ENCODE data around the gene CNNM1. TPM values are rescaled to one million over a fixed set of nuclear protein-coding genes. Genes with fewer than 3 reads are reported as not detected.

The CNNM1 gene
- total and polyA plus RNA-seq, 2 donors (not counting 1 experiment from before 2014, with no cell fraction given): not detected

GRCh38 chr10:99326871-99327270 lies 2.3 kb upstream of the CNNM1 start:
- Histone ChIP-seq H3K27ac (ENCODE audit: low read length in 2 of 2) (no peak overlapping the region), H3K4me3 (ENCODE audit: control extremely low read depth in 1 of 5, extremely low read depth in 1 of 5, insufficient read depth in 1 of 5, low read depth in 2 of 5, low read length in 4 of 5) (no peak overlapping the region), H3K36me3 (replicated peaks in 1 of 2; ENCODE audit: control extremely low read depth in 1 of 2, control insufficient read depth in 1 of 2, extremely low read depth in 1 of 2, insufficient read depth in 2 of 2, low read length in 1 of 2) (no peaks in the 10 kb centered on the region), H3K27me3 (replicated peaks in 1 of 4; ENCODE audit: control extremely low read depth in 1 of 4, control insufficient read depth in 3 of 4, insufficient read depth in 4 of 4, low read length in 3 of 4) (peaks cover 0 to 29% (median 16%) of the 10 kb centered on the region in 4 experiments), H3K4me1 (ENCODE audit: control insufficient read depth in 2 of 2, insufficient read depth in 2 of 2, low read length in 2 of 2) (peaks cover 10 to 11% of the 10 kb centered on the region in 2 donors), H3K9ac (ENCODE audit: low read length) (no peak overlapping the region), H3K79me2 (ENCODE audit: control insufficient read depth, insufficient read depth, low read length) (no peaks in the 10 kb centered on the region), H3K4me2 (replicated peaks; ENCODE audit: low read depth, low read length, poor library complexity, severe bottlenecking) (no peak overlapping the region), H2AFZ (ENCODE audit: insufficient read depth, low read depth, low read length, poor library complexity, severe bottlenecking) (no peak overlapping the region), H3K9me3 (ENCODE audit: control extremely low read depth in 1 of 3, control insufficient read depth in 2 of 3, insufficient read depth in 1 of 3, low read length in 2 of 3) (peaks cover 0 to 20% (median 0%) of the 10 kb centered on the region in 3 donors), H4K20me1 (ENCODE audit: control insufficient read depth, insufficient read depth, low read length, poor library complexity, severe bottlenecking) (no peaks in the 10 kb centered on the region)
- no peak overlapping the region for H3K27ac Mint-ChIP-seq
- H3K27me3 Mint-ChIP-seq: peaks cover 45% of the 10 kb centered on the region
- ChIA-PET POLR2A (no interaction called here), CTCF (no interaction called here)
- intact Hi-C loops (cut with micrococcal nuclease): no loop called here
- no peak overlapping the region for H3K4me3 Mint-ChIP-seq
- peaks cover 13% of the 10 kb centered on the region for H3K4me1 Mint-ChIP-seq
- WGBS (ENCODE audit: insufficient coverage): 95% methylated on average over 2 of the region's 5 CpGs
- ATAC-seq (ENCODE audit: low read depth): no peak
- H3K9me3 Mint-ChIP-seq (ENCODE audit: insufficient read depth): no peaks in the 10 kb centered on the region
- TF ChIP-seq CTCF (IDR thresholded peaks at IDR 0.05) (no peak), EZH2 (IDR thresholded peaks at IDR 0.05; ENCODE audit: borderline replicate concordance, insufficient read depth, low read depth, low read length, poor library complexity, severe bottlenecking) (no peak)
- no peak for DNase-seq

GRCh38 chr10:99328579-99329303 lies 415 bp upstream of the CNNM1 start:
- Histone ChIP-seq H3K27me3 (replicated peaks in 1 of 4; ENCODE audit: control extremely low read depth in 1 of 4, control insufficient read depth in 3 of 4, insufficient read depth in 4 of 4, low read length in 3 of 4) (peaks cover 0 to 33% (median 19%) of the 10 kb centered on the region in 4 experiments), H3K9me3 (ENCODE audit: control extremely low read depth in 1 of 3, control insufficient read depth in 2 of 3, insufficient read depth in 1 of 3, low read length in 2 of 3) (peaks cover 0 to 24% (median 0%) of the 10 kb centered on the region in 3 donors), H3K27ac (ENCODE audit: low read length in 2 of 2) (no peak overlapping the region), H3K4me1 (ENCODE audit: control insufficient read depth in 2 of 2, insufficient read depth in 2 of 2, low read length in 2 of 2) (peaks cover 10 to 11% of the 10 kb centered on the region in 2 donors), H3K9ac (ENCODE audit: low read length) (peak overlapping the region; percentile 23), H2AFZ (ENCODE audit: insufficient read depth, low read depth, low read length, poor library complexity, severe bottlenecking) (peak overlapping the region; percentile 62), H3K4me2 (replicated peaks; ENCODE audit: low read depth, low read length, poor library complexity, severe bottlenecking) (peak overlapping the region; percentile 72), H3K79me2 (ENCODE audit: control insufficient read depth, insufficient read depth, low read length) (no peaks in the 10 kb centered on the region), H3K4me3 (ENCODE audit: control extremely low read depth in 1 of 5, extremely low read depth in 1 of 5, insufficient read depth in 1 of 5, low read depth in 2 of 5, low read length in 4 of 5) (peak overlapping the region in 3 of 5 experiments; percentile 23 to 46 (median 39)), H4K20me1 (ENCODE audit: control insufficient read depth, insufficient read depth, low read length, poor library complexity, severe bottlenecking) (no peaks in the 10 kb centered on the region), H3K36me3 (replicated peaks in 1 of 2; ENCODE audit: control extremely low read depth in 1 of 2, control insufficient read depth in 1 of 2, extremely low read depth in 1 of 2, insufficient read depth in 2 of 2, low read length in 1 of 2) (no peaks in the 10 kb centered on the region)
- POLR2A ChIA-PET: no interaction called here
- Mint-ChIP-seq H3K27ac (no peak overlapping the region), H3K4me1 (peaks cover 13% of the 10 kb centered on the region), H3K4me3 (peak overlapping the region; percentile 48), H3K9me3 (ENCODE audit: insufficient read depth) (no peaks in the 10 kb centered on the region), H3K27me3 (peaks cover 48% of the 10 kb centered on the region)
- TF ChIP-seq CTCF (IDR thresholded peaks at IDR 0.05) (no peak), EZH2 (IDR thresholded peaks at IDR 0.05; ENCODE audit: borderline replicate concordance, insufficient read depth, low read depth, low read length, poor library complexity, severe bottlenecking) (no peak)
- no peak for DNase-seq
- CTCF ChIA-PET: no interaction called here
- ATAC-seq (ENCODE audit: low read depth): no peak
- intact Hi-C loops (cut with micrococcal nuclease): no loop called here
- WGBS (ENCODE audit: insufficient coverage): 14% methylated on average over 17 of the region's 23 CpGs

Measured in B cell (primary cell).